ENCODE results near the gene CEP104. TPM values are rescaled to one million over a fixed set of nuclear protein-coding genes. Genes with fewer than 3 reads are reported as not detected.

CEP104 gene
- polyA plus RNA-seq, 2 of the 4 experiments (the other 2 are of a cell fraction) = 14.5 to 28.8 TPM

GRCh38 chr1:3821447-3821846 is 35.6 kb downstream of the CEP104 start (continued):
- no peak for TF ChIP-seq E2F6 (IDR thresholded peaks at IDR 0.05; ENCODE audit: borderline replicate concordance, low read depth)

DNA sequence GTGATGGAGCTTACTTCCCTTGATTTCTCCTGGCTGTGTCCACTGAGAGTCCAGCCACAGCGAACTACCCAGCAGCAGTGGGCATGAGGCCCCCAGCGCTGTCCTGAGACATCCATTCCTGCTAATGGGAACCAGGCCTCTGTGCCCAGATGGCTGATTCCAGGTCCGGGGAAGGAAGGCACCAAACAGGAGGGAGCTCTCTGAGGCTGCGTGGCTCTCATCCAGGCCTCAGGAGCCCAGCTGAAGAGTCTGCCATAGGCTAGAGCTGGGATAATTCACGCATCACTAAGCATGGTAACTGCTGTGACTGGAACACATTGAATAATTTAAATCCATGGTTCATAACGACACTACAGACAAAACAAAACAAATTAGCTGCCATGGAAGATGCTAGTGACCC is 36.0 kb downstream of the CEP104 start:
- Histone ChIP-seq H3K9me3 (no peaks in the 10 kb centered on the region), H3K27ac (no peak overlapping the region), H3K4me1 (no peaks in the 10 kb centered on the region), H3K4me3 (no peak overlapping the region), H3K4me2 (no peak overlapping the region)
- POLR2A ChIA-PET = no interaction called here
- ATAC-seq = no peak
- CTCF ChIA-PET = interaction anchor here (0.9 to 1.1 kb wide), 2 partner anchors 10 to 19 kb away, joined by 3 to 4 read pairs; no protein-coding TSS in a partner anchor
- no peak for TF ChIP-seq BHLHE40 (IDR thresholded peaks at IDR 0.05; ENCODE audit: low read depth, low read length)
- no peak for TF ChIP-seq NPAS2 (CRISPR knock-in tag; IDR thresholded peaks at IDR 0.05; ENCODE audit: borderline replicate concordance)
- TF ChIP-seq, protein P1, sequence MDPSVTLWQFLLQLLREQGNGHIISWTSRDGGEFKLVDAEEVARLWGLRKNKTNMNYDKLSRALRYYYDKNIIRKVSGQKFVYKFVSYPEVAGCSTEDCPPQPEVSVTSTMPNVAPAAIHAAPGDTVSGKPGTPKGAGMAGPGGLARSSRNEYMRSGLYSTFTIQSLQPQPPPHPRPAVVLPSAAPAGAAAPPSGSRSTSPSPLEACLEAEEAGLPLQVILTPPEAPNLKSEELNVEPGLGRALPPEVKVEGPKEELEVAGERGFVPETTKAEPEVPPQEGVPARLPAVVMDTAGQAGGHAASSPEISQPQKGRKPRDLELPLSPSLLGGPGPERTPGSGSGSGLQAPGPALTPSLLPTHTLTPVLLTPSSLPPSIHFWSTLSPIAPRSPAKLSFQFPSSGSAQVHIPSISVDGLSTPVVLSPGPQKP (IDR thresholded peaks at IDR 0.05; ENCODE audit: low read depth, low read length) = no peak
- no peak for TF ChIP-seq NR3C1 (IDR thresholded peaks at IDR 0.05)
- no peak for TF ChIP-seq HOXB5 (CRISPR knock-in tag; IDR thresholded peaks at IDR 0.05)
- TF ChIP-seq, protein P2, sequence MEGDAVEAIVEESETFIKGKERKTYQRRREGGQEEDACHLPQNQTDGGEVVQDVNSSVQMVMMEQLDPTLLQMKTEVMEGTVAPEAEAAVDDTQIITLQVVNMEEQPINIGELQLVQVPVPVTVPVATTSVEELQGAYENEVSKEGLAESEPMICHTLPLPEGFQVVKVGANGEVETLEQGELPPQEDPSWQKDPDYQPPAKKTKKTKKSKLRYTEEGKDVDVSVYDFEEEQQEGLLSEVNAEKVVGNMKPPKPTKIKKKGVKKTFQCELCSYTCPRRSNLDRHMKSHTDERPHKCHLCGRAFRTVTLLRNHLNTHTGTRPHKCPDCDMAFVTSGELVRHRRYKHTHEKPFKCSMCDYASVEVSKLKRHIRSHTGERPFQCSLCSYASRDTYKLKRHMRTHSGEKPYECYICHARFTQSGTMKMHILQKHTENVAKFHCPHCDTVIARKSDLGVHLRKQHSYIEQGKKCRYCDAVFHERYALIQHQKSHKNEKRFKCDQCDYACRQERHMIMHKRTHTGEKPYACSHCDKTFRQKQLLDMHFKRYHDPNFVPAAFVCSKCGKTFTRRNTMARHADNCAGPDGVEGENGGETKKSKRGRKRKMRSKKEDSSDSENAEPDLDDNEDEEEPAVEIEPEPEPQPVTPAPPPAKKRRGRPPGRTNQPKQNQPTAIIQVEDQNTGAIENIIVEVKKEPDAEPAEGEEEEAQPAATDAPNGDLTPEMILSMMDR (IDR thresholded peaks at IDR 0.05) = no peak
- TF ChIP-seq HOXA7 (CRISPR knock-in tag; IDR thresholded peaks at IDR 0.05) = no peak
- TF ChIP-seq, protein P3, sequence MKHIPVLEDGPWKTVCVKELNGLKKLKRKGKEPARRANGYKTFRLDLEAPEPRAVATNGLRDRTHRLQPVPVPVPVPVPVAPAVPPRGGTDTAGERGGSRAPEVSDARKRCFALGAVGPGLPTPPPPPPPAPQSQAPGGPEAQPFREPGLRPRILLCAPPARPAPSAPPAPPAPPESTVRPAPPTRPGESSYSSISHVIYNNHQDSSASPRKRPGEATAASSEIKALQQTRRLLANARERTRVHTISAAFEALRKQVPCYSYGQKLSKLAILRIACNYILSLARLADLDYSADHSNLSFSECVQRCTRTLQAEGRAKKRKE (CRISPR knock-in tag; IDR thresholded peaks at IDR 0.05; ENCODE audit: low read depth) = no peak
- TF ChIP-seq NFE2L2 (conservative IDR thresholded peaks at IDR 0.05; ENCODE audit: low read length) = no peak
- no peak for TF ChIP-seq CEBPB (IDR thresholded peaks at IDR 0.05)
- no peak for TF ChIP-seq EP300 (IDR thresholded peaks at IDR 0.05)
- TF ChIP-seq HEYL (CRISPR knock-in tag; IDR thresholded peaks at IDR 0.05) = no peak
- TF ChIP-seq HES2 (IDR thresholded peaks at IDR 0.05) = no peak
- no peak for FAIRE-seq
- 83% methylated on average over 6 of the region's 6 CpGs for WGBS (ENCODE audit: missing lambda C conversion rate)
- no peak for DNase-seq (ENCODE audit: low read depth in 1 of 2, low spot score in 1 of 2)

GRCh38 chr1:3820316-3820715 is 36.7 kb downstream of the CEP104 start:
- Histone ChIP-seq H3K4me2 (no peak overlapping the region), H3K4me3 (no peak overlapping the region), H3K27ac (no peak overlapping the region), H3K9me3 (no peaks in the 10 kb centered on the region), H3K4me1 (no peaks in the 10 kb centered on the region)
- 92% methylated on average over 8 of the region's 8 CpGs for WGBS (ENCODE audit: missing lambda C conversion rate)
- FAIRE-seq (no peak), ATAC-seq (no peak), DNase-seq (ENCODE audit: low read depth in 1 of 2, low spot score in 1 of 2) (no peak)
- ChIA-PET CTCF (no interaction called here), POLR2A (no interaction called here)
- TF ChIP-seq CBX8 (IDR thresholded peaks at IDR 0.05) = no peak
- no peak for TF ChIP-seq ZSCAN20 (CRISPR knock-in tag; IDR thresholded peaks at IDR 0.05)
- no peak for TF ChIP-seq KDM1A (IDR thresholded peaks at IDR 0.05; ENCODE audit: low read depth)
- no peak for TF ChIP-seq MYC (IDR thresholded peaks at IDR 0.05; ENCODE audit: borderline replicate concordance, low read length)
- no peak for TF ChIP-seq MAX (IDR thresholded peaks at IDR 0.05)
- no peak for TF ChIP-seq ESRRA (IDR thresholded peaks at IDR 0.05; ENCODE audit: borderline replicate concordance, low read length)
- TF ChIP-seq SMC3 (IDR thresholded peaks at IDR 0.05) = no peak
- TF ChIP-seq ZFP36 (IDR thresholded peaks at IDR 0.05; ENCODE audit: borderline replicate concordance, partially characterized antibody) = no peak
- TF ChIP-seq, protein P4, sequence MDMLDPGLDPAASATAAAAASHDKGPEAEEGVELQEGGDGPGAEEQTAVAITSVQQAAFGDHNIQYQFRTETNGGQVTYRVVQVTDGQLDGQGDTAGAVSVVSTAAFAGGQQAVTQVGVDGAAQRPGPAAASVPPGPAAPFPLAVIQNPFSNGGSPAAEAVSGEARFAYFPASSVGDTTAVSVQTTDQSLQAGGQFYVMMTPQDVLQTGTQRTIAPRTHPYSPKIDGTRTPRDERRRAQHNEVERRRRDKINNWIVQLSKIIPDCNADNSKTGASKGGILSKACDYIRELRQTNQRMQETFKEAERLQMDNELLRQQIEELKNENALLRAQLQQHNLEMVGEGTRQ (IDR thresholded peaks at IDR 0.05) = no peak
- TF ChIP-seq FOXS1 (CRISPR knock-in tag; IDR thresholded peaks at IDR 0.05) = no peak
- TF ChIP-seq RCOR1 (IDR thresholded peaks at IDR 0.05; ENCODE audit: low read depth, low read length) = no peak
- TF ChIP-seq E2F6 (IDR thresholded peaks at IDR 0.05; ENCODE audit: borderline replicate concordance, low read depth) = no peak
- no peak for TF ChIP-seq EP300 (IDR thresholded peaks at IDR 0.05)
- TF ChIP-seq, protein P2 (IDR thresholded peaks at IDR 0.05) = no peak
- TF ChIP-seq FOSL2 (IDR thresholded peaks at IDR 0.05) = no peak
- no peak for TF ChIP-seq FOSL2 (CRISPR knock-in tag; IDR thresholded peaks at IDR 0.05)
- no peak for TF ChIP-seq TFCP2L1 (CRISPR knock-in tag; IDR thresholded peaks at IDR 0.05)
- no peak for TF ChIP-seq RFX5 (IDR thresholded peaks at IDR 0.05)
